ENCODE results near the gene ARL15.

ARL15 gene

GRCh38 chr5:54135042-54135441, 175.3 kb downstream of the ARL15 start:
- Histone ChIP-seq H3K14ac (ENCODE audit: low read length) (no peak overlapping the region), H3K18ac (ENCODE audit: low read length) (no peak overlapping the region), H3K23ac (ENCODE audit: low read length) (no peak overlapping the region)

GRCh38 chr5:54133917-54134316, 176.5 kb downstream of the ARL15 start:
- H2AK5ac ChIP-seq (ENCODE audit: low read length): no peak overlapping the region
- no peaks in the 10 kb centered on the region for H3K27me3 ChIP-seq (ENCODE audit: insufficient read depth, low read length)
- no peak overlapping the region for H3K14ac ChIP-seq (ENCODE audit: low read length)
- no peaks in the 10 kb centered on the region for H3K36me3 ChIP-seq (ENCODE audit: control insufficient read depth in 1 of 2, insufficient read depth in 2 of 2, low read length in 2 of 2)
- no peaks in the 10 kb centered on the region for H3K9me3 ChIP-seq (ENCODE audit: insufficient read depth, low read depth, low read length)
- no peak overlapping the region for H3K9ac ChIP-seq (ENCODE audit: low read length)
- H2BK12ac ChIP-seq (ENCODE audit: low read length): no peak overlapping the region
- no peaks in the 10 kb centered on the region for H3K79me1 ChIP-seq (ENCODE audit: low read length)
- H3K4me1 ChIP-seq (ENCODE audit: control insufficient read depth in 1 of 2, insufficient read depth in 2 of 2, low read length in 2 of 2): peaks cover 0 to 2% of the 10 kb centered on the region in 2 experiments
- no peak overlapping the region for H3K4ac ChIP-seq (ENCODE audit: low read depth, low read length)
- no peak overlapping the region for H3K23ac ChIP-seq (ENCODE audit: low read length)
- H2BK5ac ChIP-seq (ENCODE audit: low read depth, low read length, poor library complexity): no peak overlapping the region
- H2AFZ ChIP-seq (ENCODE audit: insufficient read depth, low read length, poor library complexity): no peak overlapping the region
- no peak overlapping the region for H3K27ac ChIP-seq (ENCODE audit: low read depth, low read length)
- no peak overlapping the region for H3K4me2 ChIP-seq (ENCODE audit: low read length)
- H2BK120ac ChIP-seq (ENCODE audit: insufficient read depth, low read length, poor library complexity): no peak overlapping the region
- no peak overlapping the region for H4K12ac ChIP-seq (ENCODE audit: low read depth, low read length)
- no peak overlapping the region for H4K8ac ChIP-seq (ENCODE audit: low read depth, low read length)
- peak in 1 of 2 donors; percentile 10 for DNase-seq
- no peak overlapping the region for H4K91ac ChIP-seq (ENCODE audit: low read depth, low read length)
- H3K18ac ChIP-seq (ENCODE audit: low read length): no peak overlapping the region
- H3K79me2 ChIP-seq (ENCODE audit: control insufficient read depth, insufficient read depth, low read length, poor library complexity): no peaks in the 10 kb centered on the region
- no peak overlapping the region for H3K4me3 ChIP-seq (ENCODE audit: low read depth, low read length)

More at GRCh38 chr5:54135042-54135441, 175.3 kb downstream of the ARL15 start:
- no peak overlapping the region for H4K91ac ChIP-seq (ENCODE audit: low read depth, low read length)
- H2AK5ac ChIP-seq (ENCODE audit: low read length): no peak overlapping the region
- no peak overlapping the region for H2BK120ac ChIP-seq (ENCODE audit: insufficient read depth, low read length, poor library complexity)
- H2AFZ ChIP-seq (ENCODE audit: insufficient read depth, low read length, poor library complexity): no peak overlapping the region
- no peaks in the 10 kb centered on the region for H3K79me2 ChIP-seq (ENCODE audit: control insufficient read depth, insufficient read depth, low read length, poor library complexity)
- no peak overlapping the region for H2BK12ac ChIP-seq (ENCODE audit: low read length)
- no peak overlapping the region for H3K4ac ChIP-seq (ENCODE audit: low read depth, low read length)
- H3K4me3 ChIP-seq (ENCODE audit: low read depth, low read length): no peak overlapping the region
- peaks cover 0 to 2% of the 10 kb centered on the region in 2 experiments for H3K4me1 ChIP-seq (ENCODE audit: control insufficient read depth in 1 of 2, insufficient read depth in 2 of 2, low read length in 2 of 2)
- no peaks in the 10 kb centered on the region for H3K27me3 ChIP-seq (ENCODE audit: insufficient read depth, low read length)
- H3K79me1 ChIP-seq (ENCODE audit: low read length): no peaks in the 10 kb centered on the region
- no peak overlapping the region for H4K8ac ChIP-seq (ENCODE audit: low read depth, low read length)
- no peak overlapping the region for H3K27ac ChIP-seq (ENCODE audit: low read depth, low read length)
- H3K36me3 ChIP-seq (ENCODE audit: control insufficient read depth in 1 of 2, insufficient read depth in 2 of 2, low read length in 2 of 2): no peaks in the 10 kb centered on the region
- H2BK5ac ChIP-seq (ENCODE audit: low read depth, low read length, poor library complexity): no peak overlapping the region
- no CpG with 5 or more reads among the region's 2 CpGs for WGBS (ENCODE audit: extremely low coverage, insufficient coverage, insufficient read length)
- no peak overlapping the region for H3K4me2 ChIP-seq (ENCODE audit: low read length)
- H3K9me3 ChIP-seq (ENCODE audit: insufficient read depth, low read depth, low read length): no peaks in the 10 kb centered on the region
- no peak overlapping the region for H3K9ac ChIP-seq (ENCODE audit: low read length)
- H4K12ac ChIP-seq (ENCODE audit: low read depth, low read length): no peak overlapping the region
- no peak for DNase-seq

- no peak overlapping the region for H2BK12ac ChIP-seq (ENCODE audit: low read length)
- H3K9ac ChIP-seq (ENCODE audit: low read length): no peak overlapping the region
- no peak overlapping the region for H3K27ac ChIP-seq (ENCODE audit: low read depth, low read length)
- no peak overlapping the region for H3K14ac ChIP-seq (ENCODE audit: low read length)
- no peak overlapping the region for H2AK5ac ChIP-seq (ENCODE audit: low read length)
- H3K18ac ChIP-seq (ENCODE audit: low read length): no peak overlapping the region
- no peak overlapping the region for H4K91ac ChIP-seq (ENCODE audit: low read depth, low read length)
- DNase-seq: no peak
- no peaks in the 10 kb centered on the region for H3K79me2 ChIP-seq (ENCODE audit: control insufficient read depth, insufficient read depth, low read length, poor library complexity)
- no CpG with 5 or more reads among the region's 2 CpGs for WGBS (ENCODE audit: extremely low coverage, insufficient coverage, insufficient read length)
- H3K4me2 ChIP-seq (ENCODE audit: low read length): no peak overlapping the region
- H4K8ac ChIP-seq (ENCODE audit: low read depth, low read length): no peak overlapping the region
- no peaks in the 10 kb centered on the region for H3K4me1 ChIP-seq (ENCODE audit: control insufficient read depth in 1 of 2, insufficient read depth in 2 of 2, low read length in 2 of 2)
- H3K4me3 ChIP-seq (ENCODE audit: low read depth, low read length): no peak overlapping the region
- no peak overlapping the region for H3K23ac ChIP-seq (ENCODE audit: low read length)
- no peaks in the 10 kb centered on the region for H3K36me3 ChIP-seq (ENCODE audit: control insufficient read depth in 1 of 2, insufficient read depth in 2 of 2, low read length in 2 of 2)
- H3K79me1 ChIP-seq (ENCODE audit: low read length): no peaks in the 10 kb centered on the region
- H3K9me3 ChIP-seq (ENCODE audit: insufficient read depth, low read depth, low read length): no peaks in the 10 kb centered on the region
- no peak overlapping the region for H3K4ac ChIP-seq (ENCODE audit: low read depth, low read length)
- no peaks in the 10 kb centered on the region for H3K27me3 ChIP-seq (ENCODE audit: insufficient read depth, low read length)
- H2BK5ac ChIP-seq (ENCODE audit: low read depth, low read length, poor library complexity): no peak overlapping the region
- no peak overlapping the region for H2AFZ ChIP-seq (ENCODE audit: insufficient read depth, low read length, poor library complexity)
- H2BK120ac ChIP-seq (ENCODE audit: insufficient read depth, low read length, poor library complexity): no peak overlapping the region
- no peak overlapping the region for H4K12ac ChIP-seq (ENCODE audit: low read depth, low read length)
Measured at GRCh38 chr5:54120473-54120872, 189.9 kb downstream of the ARL15 start.

GRCh38 chr5:54117957-54118356, 192.4 kb downstream of the ARL15 start:
- no peak overlapping the region for H3K27ac ChIP-seq (ENCODE audit: low read depth, low read length)
- H4K8ac ChIP-seq (ENCODE audit: low read depth, low read length): no peak overlapping the region
- no peak overlapping the region for H3K18ac ChIP-seq (ENCODE audit: low read length)
- H3K4me2 ChIP-seq (ENCODE audit: low read length): no peak overlapping the region
- no peaks in the 10 kb centered on the region for H3K27me3 ChIP-seq (ENCODE audit: insufficient read depth, low read length)
- no peak overlapping the region for H4K91ac ChIP-seq (ENCODE audit: low read depth, low read length)
- H3K9ac ChIP-seq (ENCODE audit: low read length): no peak overlapping the region
- no peak for DNase-seq
- no peak overlapping the region for H4K12ac ChIP-seq (ENCODE audit: low read depth, low read length)
- H2BK5ac ChIP-seq (ENCODE audit: low read depth, low read length, poor library complexity): no peak overlapping the region
- no peak overlapping the region for H3K4ac ChIP-seq (ENCODE audit: low read depth, low read length)
- WGBS (ENCODE audit: extremely low coverage, insufficient coverage, insufficient read length): no CpG with 5 or more reads among the region's 2 CpGs
- no peak overlapping the region for H3K23ac ChIP-seq (ENCODE audit: low read length)
- no peak overlapping the region for H2AFZ ChIP-seq (ENCODE audit: insufficient read depth, low read length, poor library complexity)
- H3K36me3 ChIP-seq (ENCODE audit: control insufficient read depth in 1 of 2, insufficient read depth in 2 of 2, low read length in 2 of 2): no peaks in the 10 kb centered on the region
- no peaks in the 10 kb centered on the region for H3K4me1 ChIP-seq (ENCODE audit: control insufficient read depth in 1 of 2, insufficient read depth in 2 of 2, low read length in 2 of 2)
- H3K79me1 ChIP-seq (ENCODE audit: low read length): no peaks in the 10 kb centered on the region
- no peak overlapping the region for H3K14ac ChIP-seq (ENCODE audit: low read length)
- no peak overlapping the region for H3K4me3 ChIP-seq (ENCODE audit: low read depth, low read length)
- no peak overlapping the region for H2BK12ac ChIP-seq (ENCODE audit: low read length)
- H3K79me2 ChIP-seq (ENCODE audit: control insufficient read depth, insufficient read depth, low read length, poor library complexity): no peaks in the 10 kb centered on the region
- H2BK120ac ChIP-seq (ENCODE audit: insufficient read depth, low read length, poor library complexity): no peak overlapping the region
- no peak overlapping the region for H2AK5ac ChIP-seq (ENCODE audit: low read length)
- H3K9me3 ChIP-seq (ENCODE audit: insufficient read depth, low read depth, low read length): no peaks in the 10 kb centered on the region

Data from trophoblast cell (in vitro differentiated cells and primary cell).